DND-41 (cell line): ENCODE measurements around the gene SLC22A1.

Source experiments
- EZH2 ChIP-seq: IDR thresholded peaks from 3 replicates; pipeline ENCODE4 v1.6.1; 2012; ENCODE audit warnings: borderline replicate concordance, low read depth, mild to moderate bottlenecking, moderate library complexity, low read length, inconsistent platforms; ENCODE audit not compliant: severe bottlenecking
- TF ChIP-seq, protein P1 (sequence below): IDR thresholded peaks from 2 replicates; pipeline ENCODE4 v1.5.1; 2012; ENCODE audit warnings: borderline replicate concordance, low read length, moderate library complexity, mild to moderate bottlenecking; ENCODE audit not compliant: poor library complexity, severe bottlenecking; ENCODE audit errors: extremely low read depth

DNA sequence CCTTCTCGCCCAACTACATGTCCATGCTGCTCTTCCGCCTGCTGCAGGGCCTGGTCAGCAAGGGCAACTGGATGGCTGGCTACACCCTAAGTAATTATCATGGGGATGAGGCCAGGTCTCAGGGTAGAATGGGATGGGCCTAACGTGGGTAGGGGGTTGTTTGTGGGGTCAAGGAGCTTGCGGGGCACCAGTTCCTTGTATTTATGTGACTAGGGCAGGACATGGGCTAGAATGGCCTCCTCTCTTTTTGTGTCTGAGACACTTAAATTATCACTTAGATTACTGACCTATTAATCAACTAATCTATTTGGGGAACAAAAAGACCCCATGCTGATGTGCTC is 10.7 kb downstream of the SLC22A1 start:
- TF ChIP-seq, protein P1, sequence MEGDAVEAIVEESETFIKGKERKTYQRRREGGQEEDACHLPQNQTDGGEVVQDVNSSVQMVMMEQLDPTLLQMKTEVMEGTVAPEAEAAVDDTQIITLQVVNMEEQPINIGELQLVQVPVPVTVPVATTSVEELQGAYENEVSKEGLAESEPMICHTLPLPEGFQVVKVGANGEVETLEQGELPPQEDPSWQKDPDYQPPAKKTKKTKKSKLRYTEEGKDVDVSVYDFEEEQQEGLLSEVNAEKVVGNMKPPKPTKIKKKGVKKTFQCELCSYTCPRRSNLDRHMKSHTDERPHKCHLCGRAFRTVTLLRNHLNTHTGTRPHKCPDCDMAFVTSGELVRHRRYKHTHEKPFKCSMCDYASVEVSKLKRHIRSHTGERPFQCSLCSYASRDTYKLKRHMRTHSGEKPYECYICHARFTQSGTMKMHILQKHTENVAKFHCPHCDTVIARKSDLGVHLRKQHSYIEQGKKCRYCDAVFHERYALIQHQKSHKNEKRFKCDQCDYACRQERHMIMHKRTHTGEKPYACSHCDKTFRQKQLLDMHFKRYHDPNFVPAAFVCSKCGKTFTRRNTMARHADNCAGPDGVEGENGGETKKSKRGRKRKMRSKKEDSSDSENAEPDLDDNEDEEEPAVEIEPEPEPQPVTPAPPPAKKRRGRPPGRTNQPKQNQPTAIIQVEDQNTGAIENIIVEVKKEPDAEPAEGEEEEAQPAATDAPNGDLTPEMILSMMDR: no peak
- TF ChIP-seq EZH2: no peak
